ENCODE measurements around the gene CDX1. TPM values are rescaled to one million over a fixed set of nuclear protein-coding genes. Genes with fewer than 3 reads are reported as not detected.

The CDX1 gene
- total RNA-seq, 2 experiments from 2014 or later: not detected

DNA sequence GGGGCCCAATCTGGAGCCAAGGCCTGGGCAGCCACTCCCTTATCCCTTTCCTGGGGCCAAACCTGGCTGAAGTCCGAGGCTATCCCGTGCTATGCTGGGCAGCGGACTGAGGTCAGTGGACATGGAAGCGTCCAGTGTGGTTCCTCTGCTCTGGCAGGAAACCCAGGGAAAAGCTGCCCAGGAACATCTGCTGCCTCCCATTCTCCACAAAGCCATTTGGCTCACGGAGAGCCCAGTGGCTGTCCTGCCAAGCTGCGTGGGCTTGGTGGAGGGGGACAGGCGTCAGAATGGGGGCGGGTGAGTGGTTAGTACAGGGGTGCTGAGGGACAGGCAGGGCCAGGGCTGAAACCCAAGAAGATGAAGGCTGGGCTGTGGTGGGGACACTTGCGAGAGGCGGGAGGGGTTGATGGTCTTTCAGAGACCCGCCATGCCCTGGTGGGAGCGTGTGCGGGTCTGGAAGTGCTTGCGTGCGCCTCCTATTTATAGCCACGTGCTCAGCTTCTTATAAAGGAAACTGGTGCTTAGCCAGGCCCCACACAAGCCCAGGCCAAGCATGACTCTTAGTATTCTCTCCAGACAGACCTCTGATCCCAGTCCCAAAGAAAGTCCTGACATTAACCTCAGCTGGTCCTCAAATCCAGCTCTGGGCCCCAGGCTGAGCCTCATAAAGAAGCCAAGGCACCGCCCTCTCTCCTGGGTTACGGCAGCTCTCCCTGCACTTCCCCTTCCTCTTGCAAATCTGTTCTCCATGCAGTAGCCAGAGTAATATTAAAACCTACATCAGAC, 13.9 kb downstream of the CDX1 start:
- POLR2A ChIA-PET: no interaction called here
- ATAC-seq (no peak), DNase-seq (no peak)
- intact Hi-C loops (cut with DNase I, micrococcal nuclease): no loop called here
- Mint-ChIP-seq H3K36me3 (ENCODE audit: low read depth) (no peaks in the 10 kb centered on the region), H3K9me3 (ENCODE audit: low read depth) (no peaks in the 10 kb centered on the region), H3K27ac (no peak overlapping the region), H3K27me3 (peaks cover 2% of the 10 kb centered on the region), H3K4me1 (no peaks in the 10 kb centered on the region), H3K4me3 (no peak overlapping the region)
- CTCF ChIA-PET: interaction anchor here (1.1 kb wide), 1 partner anchor 29 kb away, joined by 3 read pairs; no protein-coding TSS in a partner anchor

DNA sequence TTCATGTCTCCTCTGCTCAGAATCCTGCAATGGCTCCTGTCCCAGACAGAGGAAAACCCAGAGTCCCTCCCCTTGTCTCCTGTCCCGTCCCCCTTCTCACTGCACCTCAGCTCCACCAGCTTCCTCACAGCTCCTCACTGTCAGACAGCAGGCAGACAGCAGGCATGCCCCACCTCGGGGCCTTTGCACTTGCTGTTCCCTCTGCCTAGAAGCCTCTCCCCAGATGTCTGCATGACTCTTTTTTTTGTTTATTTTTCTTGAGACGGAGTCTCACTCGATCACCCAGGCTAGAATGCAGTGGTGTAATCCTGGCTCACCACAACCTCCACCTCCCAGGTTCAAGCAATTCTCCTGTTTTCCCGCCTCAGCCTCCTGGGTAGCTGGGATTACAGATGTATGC, 14.4 kb downstream of the CDX1 start:
- no peak for DNase-seq
- CTCF ChIA-PET: interaction anchor here (0.7 to 1.1 kb wide), 3 partner anchors 18 to 1522 kb away, joined by 3 read pairs; no protein-coding TSS in a partner anchor
- intact Hi-C loops (cut with DNase I, micrococcal nuclease): no loop called here

DNA sequence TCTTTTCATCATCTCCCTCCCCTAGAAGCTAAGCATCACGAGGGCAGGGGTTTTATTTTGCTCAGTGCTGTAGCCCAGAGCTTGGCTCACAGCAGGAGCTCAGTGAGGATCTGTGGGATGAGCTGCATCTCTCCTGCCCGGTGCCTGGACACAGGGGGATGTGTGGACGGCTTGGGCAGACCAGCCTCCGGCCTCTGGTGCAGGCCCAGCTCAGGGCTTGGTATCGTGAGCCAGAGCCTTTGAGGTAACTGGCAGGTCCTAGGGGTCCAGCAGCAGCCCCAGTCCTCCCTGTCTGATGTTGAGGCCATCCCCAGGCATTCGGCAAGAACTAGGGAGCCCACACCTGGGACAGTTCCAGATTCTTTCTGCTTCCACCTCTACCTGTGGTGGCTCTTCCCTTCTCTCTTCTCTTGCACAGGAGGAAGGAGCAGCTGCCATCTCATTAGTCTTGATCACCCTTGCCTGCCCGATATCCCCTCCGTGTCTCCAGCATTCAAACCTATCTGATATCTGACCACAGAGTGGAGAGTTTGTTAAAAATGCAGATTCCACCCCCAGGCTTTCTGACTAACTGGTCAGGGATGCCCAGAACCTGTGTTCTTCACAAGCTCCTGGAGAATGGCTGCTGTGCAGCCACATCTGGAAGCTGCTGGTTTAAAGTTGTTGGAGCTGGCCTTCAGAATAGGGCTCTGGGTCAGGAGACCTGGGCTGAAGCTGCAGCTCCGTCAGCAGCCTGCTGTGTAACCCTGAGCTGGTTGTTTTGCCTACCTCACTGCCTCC, 15.4 kb downstream of the CDX1 start:
- CTCF ChIA-PET: interaction anchor here (0.7 to 1.1 kb wide), 5 partner anchors 19 to 1522 kb away, joined by 3 read pairs; no protein-coding TSS in a partner anchor
- H3K36me3 Mint-ChIP-seq (ENCODE audit: low read depth): no peaks in the 10 kb centered on the region
- POLR2A ChIA-PET: no interaction called here
- DNase-seq (no peak), ATAC-seq (no peak)
- peaks cover 4% of the 10 kb centered on the region for H3K27me3 Mint-ChIP-seq
- no peak overlapping the region for H3K27ac Mint-ChIP-seq
- no peaks in the 10 kb centered on the region for H3K4me1 Mint-ChIP-seq
- no peaks in the 10 kb centered on the region for H3K9me3 Mint-ChIP-seq (ENCODE audit: low read depth)
- intact Hi-C loops (cut with DNase I, micrococcal nuclease): no loop called here
- H3K4me3 Mint-ChIP-seq: no peak overlapping the region

More for the DNA sequence above, 14.4 kb downstream of the CDX1 start:
- Mint-ChIP-seq H3K4me3 (no peak overlapping the region), H3K27me3 (peaks cover 2% of the 10 kb centered on the region), H3K9me3 (ENCODE audit: low read depth) (no peaks in the 10 kb centered on the region), H3K4me1 (no peaks in the 10 kb centered on the region), H3K36me3 (ENCODE audit: low read depth) (no peaks in the 10 kb centered on the region), H3K27ac (no peak overlapping the region)
- ATAC-seq: no peak
- POLR2A ChIA-PET: no interaction called here

DNA sequence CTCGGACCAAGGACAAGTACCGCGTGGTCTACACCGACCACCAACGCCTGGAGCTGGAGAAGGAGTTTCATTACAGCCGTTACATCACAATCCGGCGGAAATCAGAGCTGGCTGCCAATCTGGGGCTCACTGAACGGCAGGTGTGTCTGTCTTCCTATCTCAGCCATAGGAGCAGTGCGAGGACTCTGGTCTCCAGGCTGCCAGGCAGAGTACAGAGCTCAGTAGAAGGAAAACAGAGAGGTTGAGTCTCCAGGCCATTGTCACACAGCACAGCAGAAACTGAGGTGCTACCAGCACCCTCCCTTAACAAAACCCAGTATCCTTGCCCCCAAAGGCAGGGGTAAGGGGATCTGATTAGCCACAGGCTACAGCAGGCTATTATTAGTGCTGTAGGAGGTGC, 16.2 kb downstream of the CDX1 start:
- POLR2A ChIA-PET: no interaction called here
- ATAC-seq: no peak
- no peak for DNase-seq

DNA sequence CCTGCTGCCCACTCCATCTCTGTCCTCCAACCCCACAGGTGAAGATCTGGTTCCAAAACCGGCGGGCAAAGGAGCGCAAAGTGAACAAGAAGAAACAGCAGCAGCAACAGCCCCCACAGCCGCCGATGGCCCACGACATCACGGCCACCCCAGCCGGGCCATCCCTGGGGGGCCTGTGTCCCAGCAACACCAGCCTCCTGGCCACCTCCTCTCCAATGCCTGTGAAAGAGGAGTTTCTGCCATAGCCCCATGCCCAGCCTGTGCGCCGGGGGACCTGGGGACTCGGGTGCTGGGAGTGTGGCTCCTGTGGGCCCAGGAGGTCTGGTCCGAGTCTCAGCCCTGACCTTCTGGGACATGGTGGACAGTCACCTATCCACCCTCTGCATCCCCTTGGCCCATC, 16.9 kb downstream of the CDX1 start:
- DNase-seq (no peak), ATAC-seq (no peak)
- CTCF ChIA-PET: interaction anchor here (1.0 kb wide), 1 partner anchor 40 kb away, joined by 3 read pairs; no protein-coding TSS in a partner anchor
- Mint-ChIP-seq H3K36me3 (ENCODE audit: low read depth) (no peaks in the 10 kb centered on the region), H3K27ac (no peak overlapping the region), H3K9me3 (ENCODE audit: low read depth) (no peaks in the 10 kb centered on the region), H3K4me3 (no peak overlapping the region), H3K4me1 (no peaks in the 10 kb centered on the region), H3K27me3 (peaks cover 10% of the 10 kb centered on the region)
- POLR2A ChIA-PET: no interaction called here
- intact Hi-C loops (cut with DNase I, micrococcal nuclease): no loop called here

More for the DNA sequence above, 16.2 kb downstream of the CDX1 start:
- Mint-ChIP-seq H3K27ac (no peak overlapping the region), H3K4me1 (no peaks in the 10 kb centered on the region), H3K4me3 (no peak overlapping the region), H3K9me3 (ENCODE audit: low read depth) (no peaks in the 10 kb centered on the region), H3K36me3 (ENCODE audit: low read depth) (no peaks in the 10 kb centered on the region), H3K27me3 (peaks cover 9% of the 10 kb centered on the region)
- CTCF ChIA-PET: interaction anchor here (0.7 kb wide), 1 partner anchor 144 kb away, joined by 3 read pairs; no protein-coding TSS in a partner anchor
- intact Hi-C loops (cut with DNase I, micrococcal nuclease): no loop called here

DNA sequence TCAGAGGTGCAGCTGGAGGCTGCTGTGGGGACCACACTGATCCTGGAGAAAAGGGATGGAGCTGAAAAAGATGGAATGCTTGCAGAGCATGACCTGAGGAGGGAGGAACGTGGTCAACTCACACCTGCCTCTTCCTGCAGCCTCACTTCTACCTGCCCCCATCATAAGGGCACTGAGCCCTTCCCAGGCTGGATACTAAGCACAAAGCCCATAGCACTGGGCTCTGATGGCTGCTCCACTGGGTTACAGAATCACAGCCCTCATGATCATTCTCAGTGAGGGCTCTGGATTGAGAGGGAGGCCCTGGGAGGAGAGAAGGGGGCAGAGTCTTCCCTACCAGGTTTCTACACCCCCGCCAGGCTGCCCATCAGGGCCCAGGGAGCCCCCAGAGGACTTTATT, 17.4 kb downstream of the CDX1 start:
- DNase-seq (no peak), ATAC-seq (no peak)
- Mint-ChIP-seq H3K27me3 (peaks cover 11% of the 10 kb centered on the region), H3K4me3 (no peak overlapping the region), H3K27ac (no peak overlapping the region), H3K36me3 (ENCODE audit: low read depth) (no peaks in the 10 kb centered on the region), H3K4me1 (no peaks in the 10 kb centered on the region), H3K9me3 (ENCODE audit: low read depth) (no peaks in the 10 kb centered on the region)
- POLR2A ChIA-PET: interaction anchor here (0.6 kb wide), 1 partner anchor 10 kb away, joined by 3 read pairs; no protein-coding TSS in a partner anchor
- intact Hi-C loops (cut with DNase I, micrococcal nuclease): no loop called here
- CTCF ChIA-PET: interaction anchor here (1.0 kb wide), 1 partner anchor 41 kb away, joined by 3 read pairs; no protein-coding TSS in a partner anchor

DNA sequence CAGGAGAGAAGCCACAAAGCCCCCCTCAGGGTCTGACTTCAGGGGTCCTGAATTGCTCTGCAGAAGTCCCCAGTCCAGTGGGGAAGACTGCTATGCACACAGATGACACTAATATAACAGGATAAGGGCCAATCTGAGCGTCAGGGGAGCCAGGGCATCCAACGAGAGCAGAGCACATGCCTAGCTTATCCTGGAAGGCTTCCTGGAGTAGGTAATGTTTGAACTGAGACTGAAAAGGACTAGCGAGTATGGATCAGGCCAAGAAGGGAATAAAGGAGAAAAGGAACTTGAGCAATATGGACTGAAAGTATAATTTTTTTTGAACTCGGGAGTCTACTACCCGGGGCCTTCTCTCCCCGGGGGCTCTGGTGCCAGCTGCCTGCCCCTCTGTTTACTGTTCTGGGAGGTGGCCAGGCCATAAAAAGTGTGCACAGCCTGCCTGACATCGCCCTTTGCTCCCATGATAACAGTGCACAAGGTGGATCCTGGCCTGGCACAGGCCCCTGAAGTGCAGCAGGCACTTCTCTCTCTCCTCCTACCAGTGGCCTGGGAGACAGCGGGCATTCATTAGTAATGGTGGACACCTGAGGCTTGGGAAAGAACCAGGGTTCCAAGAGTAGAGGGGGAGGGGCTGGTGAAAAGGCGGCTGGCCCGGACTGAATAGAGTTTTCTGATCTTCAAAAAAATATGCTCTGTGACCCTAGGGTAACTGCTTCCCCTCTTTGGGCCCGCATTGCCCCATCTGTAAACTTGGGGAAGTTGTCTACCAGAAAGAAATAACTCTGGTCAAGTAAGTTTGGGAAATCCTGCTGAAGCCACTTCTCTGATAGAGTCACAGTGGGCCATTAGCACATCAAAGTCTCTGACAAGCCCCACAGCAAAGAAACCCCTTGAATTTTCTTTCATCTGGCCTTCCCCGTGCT, 18.7 kb downstream of the CDX1 start:
- H3K27ac Mint-ChIP-seq: no peak overlapping the region
- ATAC-seq: no peak
- no peaks in the 10 kb centered on the region for H3K4me1 Mint-ChIP-seq
- H3K36me3 Mint-ChIP-seq (ENCODE audit: low read depth): no peaks in the 10 kb centered on the region
- H3K4me3 Mint-ChIP-seq: no peak overlapping the region
- H3K27me3 Mint-ChIP-seq: peaks cover 18% of the 10 kb centered on the region
- no peak for DNase-seq
- POLR2A ChIA-PET: no interaction called here
- CTCF ChIA-PET: no interaction called here
- H3K9me3 Mint-ChIP-seq (ENCODE audit: low read depth): no peaks in the 10 kb centered on the region
- intact Hi-C loops (cut with DNase I, micrococcal nuclease): no loop called here

DNA sequence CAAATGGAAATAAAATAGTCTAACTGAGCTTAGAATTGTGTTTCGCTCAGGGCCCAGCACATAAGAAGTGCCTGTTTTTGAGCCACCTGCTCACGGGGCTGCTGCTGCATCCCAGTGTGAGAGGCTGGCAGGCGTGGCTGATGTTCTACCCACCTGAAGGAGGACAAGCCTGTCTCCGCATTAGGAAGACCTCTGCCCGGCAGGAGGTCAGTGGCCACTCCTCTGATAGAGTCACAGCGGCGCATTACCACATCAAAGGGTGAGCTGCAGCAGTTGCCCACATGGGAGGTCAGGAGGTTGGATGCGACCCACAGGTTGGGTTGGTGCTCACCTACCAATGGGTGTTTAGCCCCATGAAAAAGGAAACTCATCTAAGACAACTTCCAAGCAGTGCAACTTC, 19.6 kb downstream of the CDX1 start:
- DNase-seq (no peak), ATAC-seq (no peak)
- Mint-ChIP-seq H3K36me3 (ENCODE audit: low read depth) (no peaks in the 10 kb centered on the region), H3K9me3 (ENCODE audit: low read depth) (no peaks in the 10 kb centered on the region), H3K27me3 (peaks cover 18% of the 10 kb centered on the region), H3K4me3 (no peak overlapping the region), H3K27ac (no peak overlapping the region), H3K4me1 (no peaks in the 10 kb centered on the region)
- CTCF ChIA-PET: no interaction called here
- intact Hi-C loops (cut with DNase I, micrococcal nuclease): no loop called here
- POLR2A ChIA-PET: no interaction called here

DNA sequence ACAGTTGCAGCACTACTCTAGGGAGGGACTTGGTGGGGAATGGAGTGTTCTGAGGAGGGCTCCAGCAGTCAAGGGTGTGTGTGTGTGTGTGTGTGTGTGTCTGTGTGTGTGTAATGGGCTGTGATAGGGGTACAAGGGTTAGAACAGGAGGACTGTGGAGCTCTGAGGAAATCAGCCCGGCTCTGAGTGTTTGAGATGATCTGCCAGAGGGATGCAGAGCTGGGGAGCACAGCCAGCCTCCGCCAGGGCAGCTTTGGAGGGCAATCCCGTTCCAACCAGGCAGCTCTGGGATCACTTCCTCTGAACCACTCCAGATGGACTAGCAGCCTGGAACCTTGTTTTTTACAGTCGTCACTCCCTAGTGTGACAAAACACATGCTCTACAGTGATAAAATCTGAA, 20.3 kb downstream of the CDX1 start:
- ATAC-seq (no peak), DNase-seq (no peak)
- peaks cover 21% of the 10 kb centered on the region for H3K27me3 Mint-ChIP-seq
- H3K36me3 Mint-ChIP-seq (ENCODE audit: low read depth): no peaks in the 10 kb centered on the region
- no peaks in the 10 kb centered on the region for H3K9me3 Mint-ChIP-seq (ENCODE audit: low read depth)
- no peak overlapping the region for H3K27ac Mint-ChIP-seq
- intact Hi-C loops (cut with DNase I, micrococcal nuclease): no loop called here
- ChIA-PET CTCF (no interaction called here), POLR2A (no interaction called here)
- no peaks in the 10 kb centered on the region for H3K4me1 Mint-ChIP-seq
- H3K4me3 Mint-ChIP-seq: no peak overlapping the region

DNA sequence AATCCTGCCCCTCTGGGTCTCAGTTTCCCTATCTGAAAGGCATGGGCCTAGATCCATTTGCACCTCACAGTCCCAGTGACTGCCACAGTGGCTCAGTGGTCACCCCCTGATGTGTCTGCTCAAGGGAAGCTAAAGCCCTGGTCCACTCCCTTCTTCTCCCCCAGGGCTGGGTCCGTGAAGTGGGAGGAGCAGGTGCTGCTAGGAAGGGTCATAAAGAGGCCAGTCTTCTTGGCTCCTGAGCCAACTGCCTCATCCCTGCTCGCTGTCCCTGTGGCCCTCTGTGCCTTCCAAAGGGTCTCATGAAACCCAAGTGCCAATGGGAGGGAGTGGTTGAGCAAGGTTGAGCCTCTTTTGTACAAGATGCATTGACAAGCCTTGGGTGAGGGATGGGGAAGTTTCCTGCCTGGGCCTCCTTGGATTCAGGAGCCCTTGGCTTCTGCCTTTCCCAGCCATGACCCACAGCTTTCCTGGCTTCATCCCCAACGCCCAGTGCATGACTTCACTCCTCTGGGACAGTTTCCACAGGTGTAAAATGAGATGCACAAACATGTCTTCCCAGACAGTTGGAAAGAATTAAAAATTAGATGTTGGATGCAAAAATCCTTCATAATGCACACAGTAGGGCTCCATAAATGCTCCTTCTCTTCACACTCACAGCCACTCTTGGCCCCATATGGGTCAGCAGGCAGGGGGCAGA, 21.7 kb downstream of the CDX1 start:
- Mint-ChIP-seq H3K36me3 (ENCODE audit: low read depth) (no peaks in the 10 kb centered on the region), H3K27ac (no peak overlapping the region), H3K27me3 (peaks cover 24% of the 10 kb centered on the region), H3K4me3 (no peak overlapping the region), H3K4me1 (no peaks in the 10 kb centered on the region), H3K9me3 (ENCODE audit: low read depth) (no peaks in the 10 kb centered on the region)
- ATAC-seq (no peak), DNase-seq (no peak)
- intact Hi-C loops (cut with DNase I, micrococcal nuclease): no loop called here
- ChIA-PET CTCF (no interaction called here), POLR2A (no interaction called here)

DNA sequence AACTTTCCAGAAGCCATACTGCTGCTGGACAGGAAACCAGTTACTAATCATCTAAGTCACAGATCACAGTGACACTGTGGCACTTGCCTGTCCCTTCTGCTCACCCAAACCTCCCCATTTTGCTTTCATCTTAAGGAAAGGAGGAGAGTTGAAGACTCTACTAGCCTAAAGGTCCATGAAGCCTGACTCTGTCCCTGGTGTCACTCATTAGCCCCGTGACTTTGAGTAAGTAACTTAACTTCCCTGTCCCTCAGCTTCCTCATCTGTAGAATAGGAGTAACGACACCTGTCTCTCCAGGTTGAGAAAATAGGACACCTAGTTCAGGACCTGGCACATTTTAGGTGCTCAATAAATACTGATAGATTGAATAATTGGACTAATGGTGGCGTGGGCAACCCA, 22.7 kb downstream of the CDX1 start:
- H3K27me3 Mint-ChIP-seq: peaks cover 24% of the 10 kb centered on the region
- H3K9me3 Mint-ChIP-seq (ENCODE audit: low read depth): no peaks in the 10 kb centered on the region
- H3K4me1 Mint-ChIP-seq: no peaks in the 10 kb centered on the region
- no peak overlapping the region for H3K27ac Mint-ChIP-seq
- no peaks in the 10 kb centered on the region for H3K36me3 Mint-ChIP-seq (ENCODE audit: low read depth)
- DNase-seq (no peak), ATAC-seq (no peak)
- ChIA-PET CTCF (no interaction called here), POLR2A (no interaction called here)
- intact Hi-C loops (cut with DNase I, micrococcal nuclease): no loop called here
- no peak overlapping the region for H3K4me3 Mint-ChIP-seq
